Measurements from ENCODE around the gene TIGD4.

TIGD4 gene

GRCh38 chr4:152779513-152780266 lies at the start of gene TIGD4, which contains the start of gene ARFIP1:
TSS of gene TIGD4 (minus strand) at chr4:152779730. CDS start at chr4:152771004, 8,726 bp downstream.
TSS of gene ARFIP1 (plus strand) at chr4:152779954. CDS start at chr4:152829634, 49,680 bp downstream.
- DNase-seq = peak; percentile 94

DNA sequence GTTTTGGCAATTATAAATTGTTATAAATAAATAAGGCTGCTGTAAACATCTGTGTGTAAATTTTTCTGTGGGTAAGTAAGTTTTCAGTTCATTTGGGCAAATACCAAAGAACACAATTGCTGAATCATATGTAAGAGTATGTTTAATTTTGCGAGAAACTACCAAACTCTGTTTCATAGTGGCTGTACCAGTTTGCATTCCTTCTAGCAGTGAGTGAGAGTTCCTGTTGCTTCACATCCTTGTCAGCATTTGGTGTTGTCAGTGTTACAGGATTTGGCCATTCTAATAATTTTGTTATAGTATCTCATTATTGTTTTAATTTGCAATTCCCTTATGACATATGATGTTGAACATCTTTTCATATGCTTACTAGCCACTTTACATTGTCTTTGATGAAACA lies 48.6 kb upstream of the TIGD4 start:
- DNase-seq = no peak

GRCh38 chr4:152825336-152825735 lies 45.8 kb upstream of the TIGD4 start:
- DNase-seq = no peak

GRCh38 chr4:152824561-152824960 lies 45.0 kb upstream of the TIGD4 start:
- no peak for DNase-seq

DNA sequence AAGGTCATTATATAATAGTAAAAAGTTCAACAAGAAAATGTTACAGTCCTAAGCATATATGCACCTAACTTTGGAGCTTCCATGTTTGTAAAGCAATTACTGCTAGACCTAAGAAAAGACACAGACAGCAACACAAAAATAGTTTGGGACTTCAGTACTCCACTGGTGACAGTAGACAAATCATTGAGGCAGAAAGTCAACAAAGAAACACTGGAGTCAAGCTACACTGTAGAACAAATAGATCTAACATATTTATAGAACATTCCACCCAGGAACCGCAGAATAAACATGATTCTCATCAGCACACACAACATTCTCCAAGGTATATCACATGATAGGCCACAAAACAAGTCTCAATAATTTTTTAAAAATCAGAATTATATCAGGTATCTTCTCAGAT lies 42.8 kb upstream of the TIGD4 start:
- DNase-seq = no peak

GRCh38 chr4:152820073-152820472 lies 40.5 kb upstream of the TIGD4 start:
- no peak for DNase-seq

- DNase-seq = no peak
Observed at GRCh38 chr4:152819026-152819645, 39.6 kb upstream of the TIGD4 start.

DNA sequence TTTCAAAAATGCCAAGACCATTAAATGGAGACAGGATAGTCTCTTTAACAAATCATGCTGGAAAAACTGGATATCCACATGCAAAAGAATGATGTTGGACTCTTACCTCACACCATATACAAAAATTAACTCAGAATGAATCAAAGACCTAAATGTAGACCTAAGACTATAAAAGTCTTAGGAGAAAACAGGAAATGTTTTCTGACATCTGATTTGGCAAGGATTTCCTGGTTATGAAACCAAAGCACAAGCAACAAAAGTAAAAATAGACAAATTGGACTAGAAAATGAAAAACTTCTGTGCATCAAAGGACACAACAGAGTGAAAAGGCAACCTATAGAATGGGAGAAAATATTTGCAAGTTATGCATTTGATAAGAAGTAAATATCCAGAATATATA lies 37.8 kb upstream of the TIGD4 start:
- no peak for DNase-seq

DNA sequence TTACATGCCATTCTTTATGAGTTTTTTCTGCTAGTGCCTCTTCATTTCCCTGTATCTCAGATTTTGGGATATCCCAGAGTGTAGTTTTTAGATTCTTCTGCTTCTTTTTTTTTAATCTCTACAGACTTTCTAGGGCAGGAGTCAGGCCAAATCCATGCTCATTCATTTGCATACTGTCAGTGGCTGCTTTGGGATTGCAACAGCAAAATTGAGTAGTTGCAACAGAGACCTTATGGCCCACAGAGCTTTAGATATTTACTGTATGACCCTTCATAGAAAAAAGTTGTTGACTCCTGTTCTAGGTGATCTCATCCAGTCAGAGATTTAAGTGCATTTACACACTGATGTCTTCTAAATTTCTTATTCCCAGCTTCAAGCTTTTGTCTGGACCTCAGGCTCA lies 35.5 kb upstream of the TIGD4 start:
- DNase-seq = no peak

- no peak for DNase-seq
Observed at GRCh38 chr4:152810715-152811287, 31.3 kb upstream of the TIGD4 start.

DNA sequence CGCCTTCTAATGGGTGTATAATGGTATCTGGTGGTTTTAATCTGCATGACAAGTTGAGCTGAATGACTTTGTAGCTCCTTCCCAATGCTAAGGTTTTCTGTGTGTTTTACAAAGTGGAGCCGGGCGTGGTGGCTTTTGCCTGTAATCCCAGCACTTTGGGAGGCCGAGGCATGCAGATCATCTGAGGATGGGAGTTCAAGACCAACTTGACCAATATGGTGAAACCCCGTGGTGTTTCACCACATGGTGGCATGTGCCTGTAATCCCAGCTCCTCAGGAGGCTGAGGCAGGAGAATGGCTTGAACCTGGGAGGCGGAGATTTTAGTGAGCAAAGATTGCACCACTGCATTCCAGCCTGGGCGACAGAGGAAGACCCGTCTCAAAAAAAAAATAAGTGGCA lies 29.1 kb upstream of the TIGD4 start:
- no peak for DNase-seq

DNA sequence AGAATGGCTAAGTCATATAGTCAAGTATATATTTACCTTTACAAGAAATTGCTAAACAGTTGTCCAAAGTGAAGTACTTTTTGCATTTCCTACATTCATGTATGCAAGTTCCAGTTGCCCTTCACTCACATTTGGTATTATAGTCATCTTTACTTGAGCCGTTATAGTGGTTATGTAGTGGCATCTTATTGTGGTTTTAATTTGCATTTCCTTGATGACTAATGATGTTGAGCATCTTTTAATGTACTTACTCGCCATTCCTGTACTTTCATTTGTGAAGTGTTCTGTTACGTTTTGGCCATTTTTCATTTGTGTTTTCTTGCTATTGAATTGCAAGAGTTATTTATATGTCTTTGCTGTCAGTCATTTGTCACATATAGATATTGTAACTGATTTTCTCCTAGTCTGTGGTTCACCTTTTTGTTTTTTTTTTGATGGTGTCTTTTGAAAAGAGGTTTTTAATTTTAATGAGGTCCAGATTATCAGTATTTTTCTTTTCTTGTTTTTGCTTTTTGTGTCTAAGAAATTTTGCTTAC lies 27.8 kb upstream of the TIGD4 start:
- DNase-seq = no peak

- DNase-seq = no peak
Observed at GRCh38 chr4:152806501-152807125, 27.1 kb upstream of the TIGD4 start.

- DNase-seq = no peak
Observed at GRCh38 chr4:152805818-152806217, 26.3 kb upstream of the TIGD4 start.

DNA sequence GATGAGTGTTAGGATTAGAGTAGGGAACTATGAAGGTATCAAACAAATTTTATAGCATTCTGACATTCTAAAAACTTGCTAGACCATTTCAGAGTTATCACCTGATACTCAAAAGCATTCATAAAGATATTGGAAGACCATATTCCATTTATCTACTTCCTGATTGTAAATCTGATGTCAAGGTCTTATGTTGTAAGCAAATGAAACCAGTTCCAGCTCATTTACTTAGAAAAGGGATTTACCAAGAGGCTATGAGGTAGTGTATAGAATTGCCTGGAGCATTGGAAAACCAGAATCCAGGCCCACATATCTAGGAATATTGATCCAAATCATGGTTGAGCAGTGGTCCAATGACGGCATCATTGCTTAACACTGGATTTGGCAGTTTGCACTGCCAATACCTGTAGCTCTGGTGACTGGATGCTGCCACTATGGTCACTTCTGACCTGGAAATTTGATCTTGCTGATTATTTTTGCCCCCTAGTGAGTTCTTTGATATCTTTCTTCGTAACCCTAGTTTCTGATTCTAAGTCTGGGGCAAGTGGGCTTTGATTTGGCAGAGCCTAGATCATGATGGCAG lies 25.6 kb upstream of the TIGD4 start:
- DNase-seq = no peak

DNA sequence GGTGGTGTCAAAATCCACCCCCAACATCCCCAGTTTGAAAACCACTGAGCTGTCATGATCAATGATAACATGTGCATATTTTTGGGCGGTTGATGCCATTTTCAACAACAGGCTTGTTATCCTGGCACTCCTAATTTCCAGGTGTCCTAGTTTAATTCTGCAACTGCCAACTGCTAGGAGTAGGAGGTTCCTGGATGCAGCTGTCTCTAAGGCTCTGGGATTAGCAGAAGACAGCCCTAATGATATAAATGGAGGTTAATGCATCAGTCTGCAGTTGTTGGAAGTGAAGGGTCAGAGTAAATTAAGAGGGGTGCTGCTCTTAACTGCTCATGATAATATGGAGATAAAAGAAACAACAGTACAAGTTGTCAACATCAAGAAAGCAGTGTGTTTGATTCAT lies 24.0 kb upstream of the TIGD4 start:
- no peak for DNase-seq

DNA sequence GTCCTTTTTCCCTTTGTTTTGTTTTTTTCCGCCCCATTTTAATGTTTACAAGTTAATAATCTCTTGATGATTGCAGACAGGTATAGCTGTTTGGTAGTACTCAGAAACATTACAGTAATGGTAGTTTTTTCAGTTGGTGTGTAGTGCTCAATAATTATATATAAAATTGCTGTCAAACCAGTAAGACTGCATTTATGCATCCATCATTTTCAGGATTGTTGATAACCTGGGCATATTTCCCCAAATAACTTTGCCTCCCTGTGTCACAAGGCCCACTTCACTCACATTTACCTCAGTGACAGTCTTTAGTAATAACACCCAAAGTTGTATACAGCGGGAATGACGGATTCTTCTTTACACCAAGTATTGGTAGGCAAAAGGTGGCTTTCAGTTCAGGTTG lies 16.4 kb upstream of the TIGD4 start:
- DNase-seq = no peak

- no peak for DNase-seq
Observed at GRCh38 chr4:152786627-152787026, 7.1 kb upstream of the TIGD4 start.

DNA sequence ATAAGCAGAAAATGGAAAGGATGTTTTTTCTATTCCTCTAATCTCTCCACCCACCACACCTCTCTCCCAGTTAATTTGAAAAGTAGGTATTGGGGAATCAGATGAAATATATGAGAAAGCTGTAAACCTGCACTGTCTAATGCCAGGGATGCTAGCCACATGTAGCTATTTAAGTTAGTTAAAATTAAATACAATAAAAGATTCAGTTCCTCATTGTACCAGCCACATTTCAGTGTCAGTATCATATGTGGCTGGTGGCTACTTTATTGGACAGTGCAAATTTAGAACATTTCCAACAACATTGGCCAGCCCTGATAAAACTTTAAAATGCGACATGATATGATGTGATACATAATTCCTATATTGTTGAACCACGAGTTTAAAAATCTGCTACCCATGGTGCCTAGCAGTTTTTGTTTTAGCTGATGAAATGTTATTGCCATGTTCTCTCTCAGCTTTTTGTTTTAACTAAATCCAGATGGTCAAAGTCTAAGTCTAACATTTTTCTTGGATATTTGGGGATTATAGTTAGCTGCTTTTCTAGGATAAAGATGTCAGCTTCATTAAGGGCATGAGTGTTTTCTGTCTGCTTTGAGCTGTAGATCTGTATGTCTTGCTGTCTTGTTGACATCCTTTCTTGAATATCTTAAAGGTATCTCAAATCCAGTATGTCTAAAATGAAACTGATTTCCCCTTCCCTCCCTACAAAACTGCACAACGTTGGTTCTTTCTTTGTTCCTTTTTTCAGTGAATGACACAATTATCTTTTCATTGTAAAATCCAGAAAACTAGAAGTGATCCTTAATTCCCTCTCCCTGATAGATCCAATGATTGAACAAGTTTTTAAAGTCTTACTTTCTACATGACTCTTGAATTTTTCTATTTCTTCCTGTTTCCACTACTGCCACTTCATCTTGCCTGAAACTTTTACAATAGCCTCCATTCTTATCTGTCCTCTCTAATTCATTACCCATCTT lies 6.4 kb upstream of the TIGD4 start:
- DNase-seq = no peak

GRCh38 chr4:152784490-152785350 lies 5.2 kb upstream of the TIGD4 start:
- DNase-seq = no peak

DNA sequence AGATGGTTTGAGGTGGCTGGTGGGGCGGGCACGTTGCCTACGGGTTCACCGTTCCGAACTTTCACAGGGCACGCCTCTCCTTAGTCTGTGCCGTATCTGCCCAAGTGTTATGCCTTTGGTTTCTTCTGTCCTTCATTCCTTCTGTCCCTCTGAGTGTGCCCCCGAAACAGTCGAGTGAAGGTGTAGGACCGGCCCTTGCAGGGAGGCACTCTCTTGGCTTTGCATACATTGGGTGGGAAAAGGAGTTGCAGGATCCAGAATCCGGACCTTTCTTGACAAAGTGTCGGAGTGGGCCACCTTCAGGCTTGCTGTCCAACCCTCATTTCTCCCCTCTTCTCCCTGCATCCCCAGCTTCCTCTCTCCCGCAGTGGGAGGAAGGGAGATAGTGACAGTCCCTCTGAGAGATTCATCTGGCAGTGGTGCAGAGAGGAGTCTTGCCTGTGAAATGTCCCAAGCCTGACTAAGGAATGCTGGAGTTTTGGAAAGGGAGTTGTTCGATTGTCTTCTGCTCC lies 793 bp upstream of the TIGD4 start:
- no peak for DNase-seq
